ENCODE results near the gene ING3. TPM values are rescaled to one million over a fixed set of nuclear protein-coding genes. Genes with fewer than 3 reads are reported as not detected.

Gene ING3
- total and polyA plus RNA-seq, 2 of the 13 experiments (the other 11 are each of a cell fraction or from before 2014, with no cell fraction given) = 6.9 to 12.8 TPM

GRCh38 chr7:121006711-121007315, 56.2 kb downstream of the ING3 start:
- Histone ChIP-seq H3K27ac (ENCODE audit: extremely low read length, insufficient read depth, low read length) (no peak overlapping the region), H2AFZ (ENCODE audit: low read length) (no peak overlapping the region), H3K4me2 (ENCODE audit: low read depth, low read length) (no peak overlapping the region), H3K4me1 (ENCODE audit: insufficient read depth, low read length) (no peaks in the 10 kb centered on the region), H3K36me3 (replicated peaks in 1 of 2; ENCODE audit: control insufficient read depth in 1 of 2, insufficient read depth in 2 of 2, low read length in 2 of 2) (no peaks in the 10 kb centered on the region), H3K9me3 (ENCODE audit: low read length) (no peaks in the 10 kb centered on the region), H3K79me2 (ENCODE audit: insufficient read depth, low read length) (no peaks in the 10 kb centered on the region), H4K20me1 (ENCODE audit: insufficient read depth, low read length) (no peaks in the 10 kb centered on the region), H3K9ac (ENCODE audit: insufficient read depth, low read depth, low read length) (no peak overlapping the region), H3K27me3 (ENCODE audit: control insufficient read depth in 1 of 2, insufficient read depth in 2 of 2, low read length in 2 of 2) (no peaks in the 10 kb centered on the region), H3K4me3 (replicated peaks in 1 of 3; ENCODE audit: insufficient read depth in 1 of 3, low read depth in 2 of 3, low read length in 3 of 3) (no peak overlapping the region)
- intact Hi-C loops (cut with micrococcal nuclease; ENCODE audit: unreplicated experiment) = no loop called here
- WGBS (ENCODE audit: low lambda C conversion rate) = 14% methylated on average over 6 of the region's 6 CpGs
- ATAC-seq (no peak), DNase-seq (ENCODE audit: low spot score) (no peak), FAIRE-seq (no peak)
- ChIA-PET POLR2A (no interaction called here), CTCF (ENCODE audit: low intra/inter-chr PET ratio, low total read pairs) (no interaction called here)
- in situ Hi-C loops (cut with HindIII; ENCODE audit: extremely low pct_ligation_motif_present, low pct_unique_long_range_greater_than_20kb) = no loop called here
- TF ChIP-seq DZIP1 (CRISPR knock-in tag; IDR thresholded peaks at IDR 0.05) = no peak
- no peak for TF ChIP-seq ATF1 (CRISPR knock-in tag; IDR thresholded peaks at IDR 0.05)
- TF ChIP-seq CEBPB (IDR thresholded peaks at IDR 0.05; ENCODE audit: borderline replicate concordance, low read depth, low read length) = peak; percentile 41; the same call in 1 of the 2 replicates
- no TSS peak for BruUV-seq (replicated peaks)

- WGBS (ENCODE audit: low lambda C conversion rate) = 0% methylated on average over 2 of the region's 2 CpGs
- no TSS peak for BruUV-seq (replicated peaks)
- no peak overlapping the region for H3K4me2 ChIP-seq (ENCODE audit: low read depth, low read length)
- no peaks in the 10 kb centered on the region for H4K20me1 ChIP-seq (ENCODE audit: insufficient read depth, low read length)
- H3K27ac ChIP-seq (ENCODE audit: extremely low read length, insufficient read depth, low read length) = no peak overlapping the region
- no peaks in the 10 kb centered on the region for H3K4me1 ChIP-seq (ENCODE audit: insufficient read depth, low read length)
- no peak overlapping the region for H3K4me3 ChIP-seq (replicated peaks in 1 of 3; ENCODE audit: insufficient read depth in 1 of 3, low read depth in 2 of 3, low read length in 3 of 3)
- intact Hi-C loops (cut with micrococcal nuclease; ENCODE audit: unreplicated experiment) = no loop called here
- H3K36me3 ChIP-seq (replicated peaks in 1 of 2; ENCODE audit: control insufficient read depth in 1 of 2, insufficient read depth in 2 of 2, low read length in 2 of 2) = no peaks in the 10 kb centered on the region
- no peak for ATAC-seq
- in situ Hi-C loops (cut with HindIII; ENCODE audit: extremely low pct_ligation_motif_present, low pct_unique_long_range_greater_than_20kb) = no loop called here
- DNase-seq (ENCODE audit: low spot score) = no peak
- POLR2A ChIA-PET = no interaction called here
- no peaks in the 10 kb centered on the region for H3K9me3 ChIP-seq (ENCODE audit: low read length)
- H3K9ac ChIP-seq (ENCODE audit: insufficient read depth, low read depth, low read length) = no peak overlapping the region
- CTCF ChIA-PET (ENCODE audit: low intra/inter-chr PET ratio, low total read pairs) = no interaction called here
- no peaks in the 10 kb centered on the region for H3K27me3 ChIP-seq (ENCODE audit: control insufficient read depth in 1 of 2, insufficient read depth in 2 of 2, low read length in 2 of 2)
- FAIRE-seq = no peak
- no peak overlapping the region for H2AFZ ChIP-seq (ENCODE audit: low read length)
- no peaks in the 10 kb centered on the region for H3K79me2 ChIP-seq (ENCODE audit: insufficient read depth, low read length)
- TF ChIP-seq ZNF10 (CRISPR knock-in tag; IDR thresholded peaks at IDR 0.05; ENCODE audit: borderline replicate concordance, low read depth) = no peak
- no peak for TF ChIP-seq TFE3 (CRISPR knock-in tag; IDR thresholded peaks at IDR 0.05)
- no peak for TF ChIP-seq ZNF574 (CRISPR knock-in tag; IDR thresholded peaks at IDR 0.05)
- TF ChIP-seq TBL1XR1 (IDR thresholded peaks at IDR 0.05; ENCODE audit: borderline replicate concordance, low read length, partially characterized antibody) = no peak
- TF ChIP-seq POGZ (CRISPR knock-in tag; IDR thresholded peaks at IDR 0.05) = no peak
- no peak for TF ChIP-seq ZBTB37 (CRISPR knock-in tag; IDR thresholded peaks at IDR 0.05)
- no peak for TF ChIP-seq JUND (CRISPR knock-in tag; IDR thresholded peaks at IDR 0.05)
Measured at GRCh38 chr7:121008816-121009215, 58.2 kb downstream of the ING3 start.
